ENCODE data around the gene TP53TG3B.
"Not testable (repeated sequence)": the region's sequence is repeated elsewhere in the genome, so short reads cannot be mapped to it uniquely, and the experiment has no call there.

Gene TP53TG3B
- 0 reads per million in 4 experiments for total RNA-seq

GRCh38 chr16:33360541-33360940 lies at the start of gene TP53TG3B:
TP53TG3B (plus strand) TSS chr16:33360841; CDS start chr16:33360909, 68 bp downstream.
- DNase-seq, result not testable (repeated sequence)

GRCh38 chr16:33336226-33337012 lies 24.2 kb upstream of the TP53TG3B start:
- not testable (repeated sequence) for DNase-seq

- DNase-seq, result not testable (repeated sequence)
These were observed 22.8 kb upstream of the TP53TG3B start for GRCh38 chr16:33337627-33338542.

- not testable (repeated sequence) for DNase-seq
These were observed 22.1 kb upstream of the TP53TG3B start for GRCh38 chr16:33338543-33338951.

GRCh38 chr16:33339093-33340061 lies 21.3 kb upstream of the TP53TG3B start:
- not testable (repeated sequence) for DNase-seq

Data from effector CD8-positive, alpha-beta T cell (primary cell).